Skeletal muscle cell (primary cell): Measurements from ENCODE around the gene ACCSL.

Source experiments
- DNase-seq: peaks from one replicate; pipeline ENCODE4 v3.0.0-alpha.2; 2010; ENCODE audit warnings: low read depth
- H3K4me3 ChIP-seq: 2 replicates; pipeline ENCODE4 v1.5.1; 2011; ENCODE audit warnings: low read depth, mild to moderate bottlenecking, control low read depth, low read length, moderate library complexity

The ACCSL gene

DNA sequence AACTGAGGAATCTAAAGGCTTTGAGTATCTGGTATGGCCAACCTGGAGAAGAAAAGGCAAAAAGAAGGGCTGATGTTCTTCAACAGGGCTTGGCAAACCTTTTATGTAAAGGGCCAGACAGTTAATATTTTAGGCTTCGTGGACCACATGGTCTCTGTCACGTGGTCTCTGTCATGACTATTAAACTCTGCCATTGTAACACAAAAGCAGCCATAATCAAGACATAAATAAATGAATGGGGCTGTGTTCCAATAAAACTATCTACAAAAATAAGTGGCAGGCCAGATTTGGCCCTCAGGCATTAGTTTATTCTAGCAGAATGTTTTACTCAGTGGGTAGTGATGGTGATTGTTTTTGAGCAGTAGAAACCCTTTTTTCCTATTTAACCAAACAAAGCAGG lies 483 bp upstream of the ACCSL start:
- H3K4me3 ChIP-seq: no peak overlapping the region
- DNase-seq: no peak

DNA sequence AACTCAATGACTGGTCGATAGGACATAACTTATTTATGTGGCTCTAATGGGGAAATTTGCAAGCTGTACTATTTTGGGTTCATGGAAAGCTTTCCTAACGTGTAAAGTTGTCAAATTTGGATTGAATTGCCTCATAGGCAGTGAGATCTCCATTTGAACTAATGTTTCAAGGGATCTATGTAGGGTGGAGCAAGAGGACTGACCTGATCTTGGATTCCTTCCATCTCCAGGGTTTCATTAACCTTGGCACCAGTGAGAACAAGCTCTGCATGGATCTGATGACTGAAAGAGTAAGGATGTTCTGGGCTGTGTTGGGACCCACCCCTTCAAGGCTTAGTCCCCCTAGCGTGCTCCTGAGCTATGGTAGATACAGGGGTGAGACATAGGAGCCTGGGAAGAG lies 2.1 kb downstream of the ACCSL start:
- H3K4me3 ChIP-seq: no peak overlapping the region
- no peak for DNase-seq

DNA sequence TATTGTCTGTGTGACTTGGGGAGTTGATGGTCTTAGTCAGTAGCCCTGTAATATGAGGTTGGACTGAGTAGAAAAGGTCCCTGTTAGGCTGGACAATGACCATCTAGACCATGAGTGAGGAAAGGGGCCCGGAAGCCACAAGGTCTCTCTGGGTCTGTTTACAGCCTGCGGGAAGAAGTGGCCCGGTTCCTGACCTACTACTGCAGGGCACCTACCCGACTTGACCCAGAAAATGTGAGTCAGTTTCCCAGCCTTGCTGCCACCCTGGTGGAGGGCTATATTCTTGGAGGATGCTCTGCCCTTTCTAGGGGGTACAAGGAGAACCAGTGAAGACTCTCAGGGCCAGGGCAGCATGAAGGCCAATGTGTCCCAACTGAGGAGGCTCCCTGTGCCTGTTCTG lies 3.4 kb downstream of the ACCSL start:
- DNase-seq: no peak
- H3K4me3 ChIP-seq: no peak overlapping the region

DNA sequence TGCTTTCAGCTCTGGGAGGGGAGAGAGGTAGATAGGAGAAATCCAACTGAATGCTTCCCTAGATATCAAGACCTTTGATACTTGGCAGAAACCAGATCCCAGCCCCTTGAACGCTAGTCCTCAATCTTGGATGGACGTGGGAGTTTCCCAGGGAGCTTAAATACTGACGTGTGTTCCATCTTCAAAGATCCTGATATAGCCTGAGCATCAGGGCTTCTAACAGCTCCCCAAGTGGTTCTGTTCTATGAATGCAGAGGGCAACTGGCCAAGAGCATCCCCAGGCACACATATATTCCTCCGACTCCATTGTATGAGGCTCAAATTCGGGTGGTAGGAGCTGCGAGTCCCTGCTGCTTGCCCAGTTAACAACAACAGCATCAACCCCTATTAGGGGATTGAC lies 9.6 kb downstream of the ACCSL start:
- no peak overlapping the region for H3K4me3 ChIP-seq
- DNase-seq: no peak

DNA sequence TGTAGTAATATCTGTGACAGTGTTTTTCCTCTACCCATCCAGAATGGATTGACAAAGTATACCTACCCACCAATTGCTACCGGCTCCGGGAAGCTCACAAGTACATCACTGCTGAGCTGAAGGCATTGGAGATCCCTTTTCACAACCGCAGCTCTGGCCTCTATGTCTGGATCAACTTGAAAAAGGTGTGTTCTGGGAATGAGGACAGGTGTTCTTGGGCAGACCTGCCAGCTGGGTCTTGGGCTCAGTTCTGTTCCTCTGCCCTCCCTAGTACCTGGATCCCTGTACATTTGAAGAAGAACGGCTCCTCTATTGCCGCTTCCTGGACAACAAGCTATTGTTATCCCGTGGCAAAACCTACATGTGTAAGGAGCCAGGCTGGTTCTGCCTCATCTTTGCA lies 10.5 kb downstream of the ACCSL start:
- no peak overlapping the region for H3K4me3 ChIP-seq

GRCh38 chr11:44065161-44065661 lies 17.4 kb downstream of the ACCSL start:
- H3K4me3 ChIP-seq: no peak overlapping the region

More for the DNA sequence above, 10.5 kb downstream of the ACCSL start:
- no peak for DNase-seq

DNA sequence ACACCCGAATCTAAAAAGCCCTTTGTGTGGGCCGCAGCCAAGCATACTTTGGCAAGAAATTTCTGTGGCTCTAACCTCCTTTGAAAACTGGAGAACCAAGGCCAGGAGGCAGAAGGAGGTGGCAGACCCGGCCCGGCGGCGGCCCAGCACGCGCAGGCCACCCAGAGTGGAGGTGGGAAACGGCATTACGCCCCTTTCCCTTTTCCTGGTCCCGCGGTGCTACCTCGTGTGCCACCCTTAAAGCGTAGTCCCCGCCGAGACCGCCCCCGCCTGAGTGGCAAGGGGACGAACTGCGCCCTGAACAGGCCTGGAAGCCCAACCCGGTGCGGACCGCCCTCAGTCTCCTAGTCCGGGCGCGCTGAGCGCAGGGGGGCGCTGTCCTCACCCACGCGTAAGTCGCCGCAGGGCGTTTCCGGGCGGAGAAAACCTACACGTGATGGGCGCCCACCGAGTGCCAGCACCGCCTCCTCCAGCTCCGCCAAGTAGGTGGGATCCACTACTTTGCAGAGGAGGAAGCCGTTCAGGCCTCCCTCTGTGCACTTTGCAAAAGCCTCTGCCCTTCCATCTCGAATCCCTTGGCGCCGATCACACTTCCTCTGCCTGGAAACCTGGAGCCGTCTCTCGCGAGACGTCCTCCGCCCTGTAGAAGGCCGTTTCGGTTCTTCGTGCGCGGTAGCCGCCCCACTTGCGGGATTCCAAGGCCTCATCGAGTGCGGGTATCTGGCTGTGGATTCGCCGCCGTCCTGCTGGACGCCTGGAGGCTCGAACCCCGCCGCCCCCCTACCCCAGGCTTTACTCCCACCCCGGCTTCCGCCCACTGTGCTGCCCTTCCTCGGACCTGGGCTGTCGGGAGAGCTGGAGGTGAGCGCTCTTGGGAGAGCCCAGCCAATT lies 18.3 kb downstream of the ACCSL start, which contains the start of gene ACCS:
TSS of gene ACCS (plus strand) at position 430 of the 891 bp plus-strand sequence. CDS start 1,358 bp downstream, outside the sequence.
- DNase-seq: peak; percentile 80
- peak within 1 kb of the TSS; percentile 63 for H3K4me3 ChIP-seq

More at GRCh38 chr11:44065161-44065661, 17.4 kb downstream of the ACCSL start:
- no peak for DNase-seq

GRCh38 chr11:44066732-44067141 lies 19.0 kb downstream of the ACCSL start:
- peak; percentile 48 for DNase-seq
- peak overlapping the region; percentile 63 for H3K4me3 ChIP-seq

DNA sequence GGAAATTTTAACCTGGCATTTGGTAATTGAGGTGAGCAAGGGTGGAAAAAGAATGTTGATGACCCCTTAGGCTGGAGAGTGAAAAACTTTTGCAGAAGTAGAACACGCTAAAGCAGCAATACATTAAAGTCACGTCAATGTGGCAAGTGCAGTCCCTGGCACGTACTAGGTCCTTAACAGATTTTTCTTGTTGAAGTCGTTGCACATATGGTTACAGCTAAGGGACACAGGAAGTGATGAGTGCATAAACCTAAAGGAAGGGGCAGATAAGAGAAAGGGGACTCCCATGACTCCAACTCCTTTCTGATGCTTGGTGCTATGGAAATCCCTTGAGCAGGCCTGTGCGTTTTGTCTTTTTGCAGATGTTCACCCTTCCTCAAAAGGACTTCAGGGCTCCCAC lies 19.5 kb downstream of the ACCSL start:
- H3K4me3 ChIP-seq: no peak overlapping the region
- no peak for DNase-seq

GRCh38 chr11:44068180-44068579 lies 20.4 kb downstream of the ACCSL start:
- DNase-seq: no peak
- no peak overlapping the region for H3K4me3 ChIP-seq

- H3K4me3 ChIP-seq: no peak overlapping the region
- DNase-seq: no peak
These were observed 23.4 kb downstream of the ACCSL start for GRCh38 chr11:44071157-44071556.

GRCh38 chr11:44072757-44073658 lies 25.2 kb downstream of the ACCSL start:
- H3K4me3 ChIP-seq: no peak overlapping the region
- no peak for DNase-seq

GRCh38 chr11:44078794-44079193 lies 31.0 kb downstream of the ACCSL start:
- H3K4me3 ChIP-seq: no peak overlapping the region
- DNase-seq: no peak

GRCh38 chr11:44079376-44079775 lies 31.6 kb downstream of the ACCSL start:
- no peak for DNase-seq
- H3K4me3 ChIP-seq: no peak overlapping the region

DNA sequence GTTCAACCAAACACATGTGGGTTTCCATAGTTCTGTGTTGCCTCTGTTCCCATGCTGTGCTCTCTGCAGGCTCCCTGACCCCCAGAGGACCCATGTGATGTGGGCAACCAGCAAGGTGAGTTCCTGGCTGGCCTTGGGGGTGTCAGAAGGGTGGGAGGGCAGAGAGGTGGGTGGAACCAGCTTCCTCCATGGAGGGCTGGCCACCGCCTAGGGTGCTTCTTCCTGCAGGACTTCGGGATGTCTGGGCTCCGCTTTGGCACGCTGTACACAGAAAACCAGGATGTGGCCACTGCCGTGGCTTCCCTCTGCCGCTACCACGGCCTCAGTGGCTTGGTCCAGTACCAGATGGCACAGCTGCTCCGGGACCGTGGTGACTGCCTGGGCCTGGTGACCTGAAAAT lies 33.2 kb downstream of the ACCSL start:
- no peak for DNase-seq
- no peak overlapping the region for H3K4me3 ChIP-seq

DNA sequence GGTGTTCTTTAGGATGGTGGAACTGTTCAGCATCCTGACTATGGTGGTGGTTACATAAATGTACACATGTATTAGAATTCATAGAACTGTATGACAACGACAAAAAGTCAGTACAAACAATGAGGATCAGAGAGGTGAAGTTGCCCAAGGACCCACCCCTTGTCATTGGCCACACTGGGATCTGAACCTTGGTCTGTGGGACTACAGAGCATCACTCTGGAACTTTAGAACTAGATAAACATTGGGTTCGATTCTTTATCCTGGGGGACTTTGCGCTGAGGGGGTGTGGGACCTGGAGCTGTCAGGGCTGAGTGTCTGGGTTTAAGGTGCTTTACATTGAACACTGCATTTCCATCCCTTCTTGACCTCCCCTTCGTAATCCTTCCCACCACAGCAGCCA lies 34.9 kb downstream of the ACCSL start:
- DNase-seq: no peak
- no peak overlapping the region for H3K4me3 ChIP-seq

DNA sequence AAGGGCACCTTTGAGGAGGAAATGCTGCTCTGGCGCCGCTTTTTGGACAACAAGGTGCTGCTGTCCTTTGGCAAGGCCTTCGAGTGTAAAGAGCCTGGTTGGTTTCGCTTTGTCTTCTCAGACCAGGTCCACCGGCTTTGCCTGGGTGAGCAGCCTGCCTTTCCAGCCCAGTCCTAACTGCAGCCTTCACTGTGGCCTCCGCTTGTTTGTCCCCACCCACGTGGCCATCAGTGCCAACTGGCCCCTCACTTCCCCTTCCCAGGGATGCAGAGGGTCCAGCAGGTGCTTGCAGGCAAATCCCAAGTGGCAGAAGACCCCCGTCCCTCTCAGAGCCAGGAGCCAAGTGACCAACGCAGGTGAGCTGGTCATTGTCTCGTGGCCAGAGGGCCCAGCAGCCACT lies 35.7 kb downstream of the ACCSL start:
- no peak for DNase-seq
- no peak overlapping the region for H3K4me3 ChIP-seq

DNA sequence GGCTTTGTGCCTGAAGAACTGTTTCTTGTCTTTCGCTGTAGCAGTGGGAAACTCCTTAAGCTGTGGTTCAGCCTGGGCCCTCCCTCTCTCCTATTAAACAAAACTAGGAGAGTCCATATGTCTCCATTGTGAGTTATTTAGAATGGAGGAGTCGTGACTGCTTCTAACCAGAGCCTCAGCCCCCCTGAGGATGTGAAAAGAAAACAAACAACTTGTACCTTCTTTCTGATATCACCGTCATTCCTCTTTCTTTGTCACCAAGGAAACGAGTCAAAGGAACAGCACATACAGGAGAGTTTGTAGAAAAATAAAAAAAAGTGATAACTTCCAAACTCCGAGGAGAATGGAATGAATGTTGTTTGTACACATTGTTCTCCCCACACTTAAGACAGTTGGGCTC lies 36.1 kb downstream of the ACCSL start:
- no peak for DNase-seq
- no peak overlapping the region for H3K4me3 ChIP-seq

GRCh38 chr11:44085330-44085729 lies 37.5 kb downstream of the ACCSL start:
- no peak for DNase-seq

GRCh38 chr11:44088377-44088776 lies 40.6 kb downstream of the ACCSL start:
- H3K4me3 ChIP-seq: no peak overlapping the region
- DNase-seq: no peak

More at GRCh38 chr11:44085330-44085729, 37.5 kb downstream of the ACCSL start:
- no peak overlapping the region for H3K4me3 ChIP-seq
